Measurements from ENCODE around the gene NEK10.

GRCh38 chr3:27342267-27342666 is 26.9 kb downstream of the NEK10 start:
- no peak for TF ChIP-seq CTCF (conservative IDR thresholded peaks at IDR 0.05; ENCODE audit: low read length)
- no peak for TF ChIP-seq EZH2phosphoT487 (IDR thresholded peaks at IDR 0.05; ENCODE audit: borderline replicate concordance)

Data from Loucy (cell line).